Measurements from ENCODE around the gene CALB2. TPM values are rescaled to one million over a fixed set of nuclear protein-coding genes. Genes with fewer than 3 reads are reported as not detected.

CALB2 gene
- total and polyA plus RNA-seq, 2 of the 13 experiments (the other 11 are each of a cell fraction or from before 2014, with no cell fraction given): 0.37 to 0.40 TPM

DNA sequence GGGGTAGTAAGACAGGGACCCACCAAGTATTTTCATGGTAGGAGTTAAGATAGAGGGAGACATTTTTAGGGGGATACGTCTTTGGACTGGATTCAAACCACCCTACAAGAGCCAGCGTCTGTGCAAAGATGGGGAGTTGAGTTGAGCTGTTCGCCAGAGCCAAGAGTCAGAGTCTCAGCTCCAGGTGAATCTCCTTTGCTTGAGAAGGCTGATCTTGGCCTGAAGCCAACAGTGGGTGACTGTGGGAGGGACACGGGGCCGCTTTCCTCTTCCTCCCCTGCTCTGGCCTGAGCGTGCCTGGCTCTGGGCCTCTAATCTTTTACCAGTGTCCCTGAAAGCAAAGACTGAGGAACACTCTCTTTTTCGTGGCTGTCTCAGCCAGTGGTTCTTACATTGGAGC, 78.0 kb downstream of the CALB2 start:
- Histone ChIP-seq H3K4me1 (ENCODE audit: insufficient read depth, low read length) (peaks cover 8% of the 10 kb centered on the region), H3K36me3 (replicated peaks in 1 of 2; ENCODE audit: control insufficient read depth in 1 of 2, insufficient read depth in 2 of 2, low read length in 2 of 2) (no peaks in the 10 kb centered on the region), H3K27me3 (ENCODE audit: control insufficient read depth in 1 of 2, insufficient read depth in 2 of 2, low read length in 2 of 2) (peaks cover 12 to 53% of the 10 kb centered on the region in 2 experiments), H4K20me1 (ENCODE audit: insufficient read depth, low read length) (no peaks in the 10 kb centered on the region), H3K79me2 (ENCODE audit: insufficient read depth, low read length) (no peaks in the 10 kb centered on the region), H3K9ac (ENCODE audit: insufficient read depth, low read depth, low read length) (no peak overlapping the region), H3K4me2 (ENCODE audit: low read depth, low read length) (no peak overlapping the region), H3K9me3 (ENCODE audit: low read length) (no peaks in the 10 kb centered on the region), H3K4me3 (replicated peaks in 1 of 3; ENCODE audit: insufficient read depth in 1 of 3, low read depth in 2 of 3, low read length in 3 of 3) (no peak overlapping the region), H2AFZ (ENCODE audit: low read length) (no peak overlapping the region), H3K27ac (ENCODE audit: extremely low read length, insufficient read depth, low read length) (no peak overlapping the region)
- in situ Hi-C loops (cut with HindIII; ENCODE audit: extremely low pct_ligation_motif_present, low pct_unique_long_range_greater_than_20kb): no loop called here
- FAIRE-seq: no peak
- no peak for ATAC-seq
- ChIA-PET POLR2A (no interaction called here), CTCF (ENCODE audit: low intra/inter-chr PET ratio, low total read pairs) (no interaction called here)
- WGBS (ENCODE audit: low lambda C conversion rate): 33% methylated on average over 7 of the region's 7 CpGs
- DNase-seq (ENCODE audit: low spot score): no peak
- intact Hi-C loops (cut with micrococcal nuclease; ENCODE audit: unreplicated experiment): no loop called here
- no TSS peak for BruUV-seq (replicated peaks)
- TF ChIP-seq WIZ (CRISPR knock-in tag; IDR thresholded peaks at IDR 0.05): no peak
- no peak for TF ChIP-seq ZSCAN12 (CRISPR knock-in tag; IDR thresholded peaks at IDR 0.05)
- TF ChIP-seq CREB1 (IDR thresholded peaks at IDR 0.05): no peak
- no peak for TF ChIP-seq CREB1 (CRISPR knock-in tag; IDR thresholded peaks at IDR 0.05)
- no peak for TF ChIP-seq ZNF230 (CRISPR knock-in tag; IDR thresholded peaks at IDR 0.05)
- no peak for TF ChIP-seq ZNF782 (CRISPR knock-in tag; IDR thresholded peaks at IDR 0.05; ENCODE audit: borderline replicate concordance)
- TF ChIP-seq FOXK2 (IDR thresholded peaks at IDR 0.05): no peak
- no peak for TF ChIP-seq ARNT (IDR thresholded peaks at IDR 0.05)
- no peak for TF ChIP-seq GATAD2A (CRISPR knock-in tag; IDR thresholded peaks at IDR 0.05)
- TF ChIP-seq ZNF253 (CRISPR knock-in tag; IDR thresholded peaks at IDR 0.05; ENCODE audit: borderline replicate concordance): no peak
- TF ChIP-seq ZNF329 (CRISPR knock-in tag; IDR thresholded peaks at IDR 0.05; ENCODE audit: low read depth): no peak
- no peak for TF ChIP-seq ZNF225 (CRISPR knock-in tag; IDR thresholded peaks at IDR 0.05)
- TF ChIP-seq ZNF18 (CRISPR knock-in tag; IDR thresholded peaks at IDR 0.05; ENCODE audit: insufficient replicate concordance): no peak
- no peak for TF ChIP-seq RBM39 (IDR thresholded peaks at IDR 0.05; ENCODE audit: low read depth, low read length, poor library complexity, severe bottlenecking)
- TF ChIP-seq, protein P1, sequence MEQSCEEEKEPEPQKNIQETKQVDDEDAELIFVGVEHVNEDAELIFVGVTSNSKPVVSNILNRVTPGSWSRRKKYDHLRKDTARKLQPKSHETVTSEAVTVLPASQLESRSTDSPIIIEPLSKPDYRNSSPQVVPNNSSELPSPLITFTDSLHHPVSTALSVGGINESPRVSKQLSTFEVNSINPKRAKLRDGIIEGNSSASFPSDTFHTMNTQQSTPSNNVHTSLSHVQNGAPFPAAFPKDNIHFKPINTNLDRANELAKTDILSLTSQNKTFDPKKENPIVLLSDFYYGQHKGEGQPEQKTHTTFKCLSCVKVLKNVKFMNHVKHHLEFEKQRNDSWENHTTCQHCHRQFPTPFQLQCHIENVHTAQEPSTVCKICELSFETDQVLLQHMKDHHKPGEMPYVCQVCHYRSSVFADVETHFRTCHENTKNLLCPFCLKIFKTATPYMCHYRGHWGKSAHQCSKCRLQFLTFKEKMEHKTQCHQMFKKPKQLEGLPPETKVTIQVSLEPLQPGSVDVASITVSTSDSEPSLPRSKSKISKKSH (CRISPR knock-in tag; IDR thresholded peaks at IDR 0.05; ENCODE audit: borderline replicate concordance): no peak
- TF ChIP-seq TCF7 (IDR thresholded peaks at IDR 0.05; ENCODE audit: low read depth): no peak
- TF ChIP-seq, protein P2, sequence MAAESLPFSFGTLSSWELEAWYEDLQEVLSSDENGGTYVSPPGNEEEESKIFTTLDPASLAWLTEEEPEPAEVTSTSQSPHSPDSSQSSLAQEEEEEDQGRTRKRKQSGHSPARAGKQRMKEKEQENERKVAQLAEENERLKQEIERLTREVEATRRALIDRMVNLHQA (CRISPR knock-in tag; IDR thresholded peaks at IDR 0.05): no peak
- TF ChIP-seq E2F2 (CRISPR knock-in tag; IDR thresholded peaks at IDR 0.05; ENCODE audit: borderline replicate concordance): no peak
